ENCODE measurements around the gene RGN. TPM values are rescaled to one million over a fixed set of nuclear protein-coding genes. Genes with fewer than 3 reads are reported as not detected.

Gene RGN
- total and polyA plus RNA-seq, 2 donors (not counting 3 experiments of a cell fraction or from before 2014, with no cell fraction given): 0.58 to 0.73 TPM

- CTCF ChIA-PET: no interaction called here
- DNase-seq (ENCODE audit: low read depth, low spot score): no peak
- FAIRE-seq: no peak
- H3K9me3 ChIP-seq (replicated peaks; ENCODE audit: control insufficient read depth, insufficient read depth, low read length): no peaks in the 10 kb centered on the region
- H4K20me1 ChIP-seq (replicated peaks; ENCODE audit: control insufficient read depth, extremely low read depth, insufficient read depth, low read length): no peaks in the 10 kb centered on the region
- intact Hi-C loops (cut with micrococcal nuclease) (loop anchor here (10.0 kb wide), 1 partner anchor 544 kb away; no protein-coding TSS in a partner anchor), dilution Hi-C loops (cut with MboI; ENCODE audit: extremely low pct_ligation_motif_present, low sequenced_read_pairs) (no loop called here)
- no peaks in the 10 kb centered on the region for H3K79me2 ChIP-seq (ENCODE audit: control insufficient read depth, insufficient read depth, low read length)
- H3K36me3 ChIP-seq (ENCODE audit: control insufficient read depth in 2 of 2, extremely low read depth in 1 of 2, insufficient read depth in 2 of 2, low read length in 2 of 2): no peaks in the 10 kb centered on the region
- no peaks in the 10 kb centered on the region for H3K4me1 ChIP-seq (ENCODE audit: control insufficient read depth, extremely low read depth, insufficient read depth, low read length)
- BruUV-seq (replicated peaks): no TSS peak
- H3K27ac ChIP-seq (ENCODE audit: insufficient read depth, low read depth, low read length): no peak overlapping the region
- no peaks in the 10 kb centered on the region for H3K9me1 ChIP-seq (replicated peaks; ENCODE audit: control insufficient read depth, extremely low read depth, insufficient read depth, low read length)
- no peak overlapping the region for H3K4me3 ChIP-seq (replicated peaks in 1 of 3; ENCODE audit: insufficient read depth in 1 of 3, low read depth in 1 of 3, low read length in 3 of 3)
- POLR2A ChIA-PET: no interaction called here
- no peak overlapping the region for H2AFZ ChIP-seq (ENCODE audit: low read depth, low read length)
- TF ChIP-seq CTCF (IDR thresholded peaks at IDR 0.05; ENCODE audit: extremely low read depth in 1 of 2, insufficient read depth in 1 of 2, low read depth in 1 of 2, low read length in 2 of 2) (no peak), FOS (IDR thresholded peaks at IDR 0.05; ENCODE audit: borderline replicate concordance, insufficient read depth, low read length) (no peak), EZH2 (IDR thresholded peaks at IDR 0.05; ENCODE audit: borderline replicate concordance, low read depth, low read length, severe bottlenecking) (no peak), JUN (IDR thresholded peaks at IDR 0.05; ENCODE audit: borderline replicate concordance, insufficient read depth, insufficient read length, low read depth) (no peak), POLR2AphosphoS5 (IDR thresholded peaks at IDR 0.05; ENCODE audit: insufficient read depth, low read depth, low read length) (no peak), GATA2 (IDR thresholded peaks at IDR 0.05; ENCODE audit: insufficient read depth, insufficient read length, low read depth, low read length) (no peak), MYC (IDR thresholded peaks at IDR 0.05; ENCODE audit: low read depth, low read length) (no peak), POLR2A (IDR thresholded peaks at IDR 0.05; ENCODE audit: low read depth, low read length) (no peak), MAX (IDR thresholded peaks at IDR 0.05; ENCODE audit: insufficient read depth, insufficient read length) (no peak)
- H3K9ac ChIP-seq (replicated peaks; ENCODE audit: extremely low read depth, insufficient read depth, low read length): no peak overlapping the region
- H3K27me3 ChIP-seq (ENCODE audit: control insufficient read depth in 2 of 2, insufficient read depth in 2 of 2, low read length in 2 of 2): no peaks in the 10 kb centered on the region
- H3K4me2 ChIP-seq (ENCODE audit: insufficient read depth, low read length): no peak overlapping the region
Measured at GRCh38 chrX:47098338-47099094, 20.3 kb downstream of the RGN start.
